HG02943 (cell line): ENCODE results near the gene ABI1.
A peak's percentile ranks its signal among the peaks of the same experiment; 100 is the strongest.

Source experiments
- ATAC-seq: cut with Tn5 transposase; IDR thresholded peaks from one replicate; pipeline ENCODE4 v1.9.1; 2021; ENCODE audit warnings: mild to moderate bottlenecking, low read depth, moderate library complexity; ENCODE audit not compliant: unreplicated experiment

Gene ABI1

DNA sequence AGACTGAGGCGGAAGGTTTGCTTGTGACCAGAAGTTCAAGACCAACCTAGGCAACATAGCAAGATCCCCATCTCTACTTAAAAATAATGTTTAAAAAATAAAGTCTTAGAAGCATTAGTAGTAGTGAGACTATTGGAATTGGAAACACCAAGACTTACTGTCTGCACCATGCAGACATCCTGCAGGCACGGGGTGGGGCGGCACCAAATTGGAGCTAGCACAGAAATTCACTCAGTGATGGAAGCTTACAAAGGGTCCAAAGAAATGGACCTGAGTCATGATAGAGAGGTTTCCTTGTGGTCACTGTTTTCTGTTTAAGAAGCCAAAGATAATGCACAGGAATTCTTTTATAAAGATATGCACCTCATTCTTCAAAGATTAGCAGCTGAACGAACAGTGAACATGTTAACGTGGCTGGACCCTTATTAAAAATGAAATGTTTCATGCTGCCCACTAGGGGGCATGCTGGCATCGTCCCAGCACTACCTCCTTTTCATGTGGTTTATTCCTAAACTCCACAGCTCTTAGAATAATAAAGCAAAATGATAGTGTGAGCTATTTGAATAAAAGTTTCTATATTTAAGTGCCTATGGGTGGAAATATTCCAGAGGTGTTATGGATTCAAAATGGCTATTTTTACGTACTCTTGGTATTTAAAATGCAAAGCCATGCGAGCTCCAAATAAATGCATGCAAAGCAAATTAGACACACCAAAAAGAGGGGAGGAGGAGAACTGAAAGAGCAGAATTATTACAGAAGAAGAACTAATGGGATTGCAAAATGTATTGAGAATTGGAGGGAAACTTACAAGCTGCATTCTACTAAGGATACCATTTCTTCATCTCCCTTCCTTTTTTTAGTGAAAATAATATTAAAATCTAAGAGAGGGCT is 134.7 kb downstream of the ABI1 start:
- no peak for ATAC-seq

DNA sequence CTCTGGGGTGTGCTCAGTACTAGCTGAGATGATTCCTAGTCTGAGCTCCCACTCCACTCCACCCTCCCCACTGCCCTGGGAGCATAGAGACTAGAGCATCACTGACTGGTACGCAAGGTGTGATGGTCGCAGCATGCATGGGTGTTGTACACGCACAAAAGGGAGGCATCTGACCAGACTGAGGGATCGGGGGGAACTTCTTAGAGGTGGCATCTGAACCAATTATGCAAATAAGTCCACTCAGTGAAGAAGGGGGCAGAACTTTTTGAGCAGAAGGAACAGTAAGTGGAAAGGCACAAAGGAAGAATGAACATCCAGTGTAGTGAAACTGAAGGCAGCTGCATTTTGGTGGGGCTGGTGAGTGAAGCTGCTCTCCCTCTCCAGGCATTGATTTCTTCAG is 137.7 kb downstream of the ABI1 start:
- no peak for ATAC-seq

GRCh38 chr10:26721561-26721960 is 139.2 kb downstream of the ABI1 start:
- no peak for ATAC-seq

- no peak for ATAC-seq
Observed at GRCh38 chr10:26717476-26717875, 143.3 kb downstream of the ABI1 start.

DNA sequence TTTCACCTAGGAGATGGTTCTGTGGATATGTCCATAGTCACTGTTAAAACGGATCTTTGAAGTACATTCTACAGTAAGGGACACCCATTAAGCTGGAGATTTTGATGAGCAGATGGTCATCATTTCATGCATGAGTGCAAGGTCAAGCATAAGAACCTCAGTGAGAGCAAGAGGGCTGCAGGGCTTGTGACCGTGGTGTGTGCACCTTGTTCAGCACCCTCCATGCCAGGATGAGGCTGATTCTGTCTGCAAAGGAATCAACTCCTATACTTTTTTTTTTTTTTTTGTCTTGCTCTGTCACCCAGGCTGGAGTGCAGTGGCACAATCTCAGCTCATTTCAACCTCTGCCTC is 145.6 kb downstream of the ABI1 start:
- no peak for ATAC-seq

DNA sequence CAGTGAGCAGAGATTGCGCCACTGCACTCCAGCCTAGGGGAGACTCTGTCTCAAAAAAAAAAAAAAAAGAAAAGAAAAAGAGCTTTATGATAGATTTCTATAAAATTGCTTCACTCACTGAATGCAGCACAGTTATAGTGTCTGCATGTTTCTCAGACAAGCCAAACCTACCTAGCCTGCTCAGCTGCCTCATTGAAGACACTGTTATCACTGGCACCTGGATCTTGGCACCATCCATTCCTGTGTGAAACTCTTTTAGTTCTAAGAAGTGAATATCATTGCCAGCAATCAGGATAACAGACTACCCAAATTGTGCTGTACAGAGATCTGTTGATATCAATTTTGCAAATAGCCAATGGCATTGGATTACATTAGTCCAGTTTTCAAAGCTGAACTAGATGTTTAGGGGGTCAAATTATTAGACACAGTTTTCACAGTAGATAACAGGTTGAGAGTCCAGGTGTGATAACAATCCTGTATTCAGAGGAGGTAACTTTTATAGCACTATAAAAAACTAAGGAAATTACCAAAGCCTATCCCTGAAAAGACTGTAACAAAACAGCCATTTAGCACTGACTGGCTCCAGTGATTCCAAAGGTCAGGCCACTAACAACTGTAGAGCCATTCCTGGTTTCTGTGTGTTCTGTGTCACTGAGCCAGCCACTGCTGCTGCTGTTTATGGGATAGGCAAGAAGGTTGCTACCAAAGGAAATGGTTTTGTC is 146.2 kb downstream of the ABI1 start:
- no peak for ATAC-seq

DNA sequence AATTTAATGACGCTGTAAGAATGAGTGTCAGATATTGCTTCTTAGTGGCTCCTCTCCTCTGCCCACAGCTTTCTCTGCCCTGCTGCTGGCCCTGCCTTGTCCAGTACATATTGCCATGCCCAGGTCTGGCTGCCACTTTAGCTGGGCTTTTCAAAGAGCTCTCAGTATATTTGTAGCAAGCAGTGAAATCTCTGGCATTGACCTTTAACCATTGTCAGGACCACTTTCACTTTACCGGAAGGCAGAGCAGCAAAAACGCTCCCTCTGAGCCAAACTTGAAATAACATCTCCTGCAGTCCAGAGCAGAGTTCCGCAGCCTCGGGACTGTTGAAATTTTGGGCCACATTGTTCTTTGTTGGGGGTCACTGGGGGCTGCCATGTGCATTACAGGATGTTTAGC is 149.4 kb downstream of the ABI1 start:
- no peak for ATAC-seq

- ATAC-seq, result no peak
Observed at GRCh38 chr10:26706936-26707335, 153.8 kb downstream of the ABI1 start.

GRCh38 chr10:26706206-26706605 is 154.6 kb downstream of the ABI1 start:
- ATAC-seq, result no peak

DNA sequence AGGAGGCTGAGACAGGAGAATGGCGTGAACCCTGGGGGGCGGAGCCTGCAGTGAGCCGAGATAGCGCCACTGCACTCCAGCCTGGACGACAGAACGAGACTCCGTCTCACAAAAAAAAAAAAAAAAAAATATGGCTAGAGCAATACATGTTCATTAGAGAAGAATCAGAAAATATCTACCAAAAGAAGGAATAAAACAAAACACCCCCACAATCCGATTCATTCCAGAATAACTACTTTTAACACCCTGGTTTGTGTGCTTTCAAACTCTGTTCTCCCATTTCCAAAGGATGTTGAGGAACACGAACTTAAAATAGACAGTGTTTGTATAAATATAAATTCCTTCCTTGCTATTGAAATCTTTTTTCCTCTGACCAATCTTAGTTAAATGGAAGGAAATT is 156.8 kb downstream of the ABI1 start:
- ATAC-seq, result no peak

GRCh38 chr10:26703096-26703495 is 157.7 kb downstream of the ABI1 start:
- ATAC-seq, result no peak

- ATAC-seq, result no peak
Observed at GRCh38 chr10:26700884-26701630, 159.7 kb downstream of the ABI1 start.

- ATAC-seq, result no peak
Observed at GRCh38 chr10:26699631-26700030, 161.1 kb downstream of the ABI1 start.

DNA sequence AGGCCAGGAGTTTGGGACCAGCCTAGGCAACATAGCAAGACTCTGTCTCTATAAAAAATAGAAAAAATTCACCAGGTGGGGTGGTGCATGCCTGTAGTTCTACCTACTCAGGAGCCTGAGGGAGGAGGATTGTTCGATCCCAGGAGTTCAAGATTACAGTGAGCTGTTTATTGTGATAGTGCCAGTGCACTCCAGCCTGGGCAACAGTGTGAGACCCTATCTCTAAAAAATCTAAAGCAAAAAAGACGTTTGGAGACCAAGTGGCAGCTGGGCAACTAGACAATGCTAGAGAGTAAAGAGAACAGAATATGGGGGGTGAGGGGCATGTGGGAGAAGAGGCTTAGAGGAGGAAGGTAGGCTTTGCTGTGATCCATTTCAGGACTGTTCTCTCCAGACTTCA is 161.8 kb downstream of the ABI1 start:
- no peak for ATAC-seq

GRCh38 chr10:26697922-26698608 is 162.7 kb downstream of the ABI1 start:
- no peak for ATAC-seq

DNA sequence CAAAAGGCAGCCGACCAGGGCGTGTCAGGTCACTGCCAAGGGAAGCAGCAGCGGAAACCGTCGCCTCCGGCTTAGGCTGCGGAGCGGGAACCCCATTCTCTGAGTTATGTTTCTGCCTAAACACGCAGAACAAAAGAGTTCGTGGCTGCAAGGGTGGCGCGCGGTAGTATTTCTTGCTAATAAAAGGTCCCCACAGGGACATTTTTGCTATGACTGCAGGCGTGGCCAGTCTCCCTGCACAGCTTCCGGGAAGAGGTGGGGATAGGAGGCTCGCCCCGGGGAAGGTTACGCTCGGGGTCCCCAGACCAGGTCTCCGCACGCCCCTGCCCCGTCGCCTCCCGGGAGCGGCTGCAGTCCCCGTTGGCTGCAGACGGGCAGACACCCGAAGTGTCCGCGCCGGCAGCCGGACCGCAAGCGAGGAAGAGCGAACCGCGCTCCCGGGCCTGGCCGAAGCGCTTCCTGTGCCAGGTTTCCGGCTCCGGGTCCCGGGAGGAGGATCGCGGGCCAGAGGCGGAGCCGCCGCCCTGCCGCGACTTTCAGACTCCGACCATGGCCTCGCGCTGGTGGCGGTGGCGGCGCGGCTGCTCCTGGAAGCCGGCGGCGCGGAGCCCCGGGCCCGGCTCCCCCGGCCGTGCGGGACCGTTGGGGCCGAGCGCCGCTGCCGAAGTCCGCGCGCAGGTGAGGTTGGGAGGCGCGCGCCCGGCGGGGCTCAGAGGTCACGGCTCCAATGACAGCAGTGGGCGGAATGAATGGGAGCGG is 163.4 kb downstream of the ABI1 start, which contains the start of gene PDSS1:
TSS of gene PDSS1 (plus strand) at position 539 of the 759 bp plus-strand sequence. CDS start at position 550, 11 bp downstream.
- peak; percentile 71 for ATAC-seq

DNA sequence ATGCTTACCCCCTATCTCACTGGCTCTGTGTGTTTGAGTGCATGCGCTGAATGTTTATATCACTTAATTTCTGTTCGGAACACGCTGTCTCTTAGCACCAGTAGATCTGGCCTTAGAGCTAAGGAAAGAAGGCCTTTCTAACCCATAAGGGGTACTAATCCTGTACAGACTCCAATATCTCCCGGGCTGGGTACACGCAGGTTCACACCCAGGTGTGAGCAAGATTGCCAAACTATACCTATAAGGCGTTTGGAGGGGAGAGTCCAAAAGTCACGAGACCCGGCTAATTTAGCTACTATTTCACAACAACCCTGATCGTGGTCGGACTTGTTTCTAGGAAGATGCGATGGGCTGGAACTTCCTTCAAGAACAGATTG is 164.0 kb downstream of the ABI1 start:
- no peak for ATAC-seq
